GM12878 (cell line): ENCODE results near the gene NFATC2. TPM values are rescaled to one million over a fixed set of nuclear protein-coding genes. Genes with fewer than 3 reads are reported as not detected.

Experiments used
- ATAC-seq: fragments of 200-7000 bp; cut with Tn5 transposase; 3 replicates; pipeline ENCODE4 v1.9.1; 2020; ENCODE audit warnings: mild to moderate bottlenecking, moderate library complexity
- BruUV-seq: library from RNA; stranded (reverse); fragments of 400-500 nt; replicated peaks from 2 replicates; lab custom pipeline; 2021; lab: Mats Ljungman, UMichigan
- CTCF ChIA-PET: fragments of 300-600 bp; sonication (Branson Sonifier 250); formaldehyde crosslinking; extraction: SDS; loops from one replicate; lab custom pipeline; 2021; ENCODE audit warnings: inconsistent platforms; lab: Yijun Ruan, JAX
- POLR2A ChIA-PET: fragments of 350-600 bp; formaldehyde crosslinking; extraction: SDS; loops from one replicate; lab custom pipeline; 2021; ENCODE audit warnings: inconsistent platforms; lab: Charles Lee
- RAD21 ChIA-PET: fragments of 300-600 bp; sonication (Branson Sonifier 250); formaldehyde crosslinking; loops from one replicate; lab custom pipeline; 2023; ENCODE audit warnings: antibody characterized with exemption; ENCODE audit not compliant: unreplicated experiment; lab: Charles Lee
- SMC1A ChIA-PET: fragments of 300-600 bp; sonication (Branson Sonifier 250); formaldehyde crosslinking; loops from one replicate; lab custom pipeline; 2023; ENCODE audit not compliant: unreplicated experiment, uncharacterized antibody; lab: Charles Lee
- DNase-seq: peaks from one replicate; pipeline ENCODE4 v3.0.0-alpha.2; 2011; ENCODE audit warnings: low read depth, low spot score
- FAIRE-seq: peaks from 3 replicates; lab custom pipeline; 2011; peaks lifted over from hg19 to GRCh38; lab: Jason Lieb, UNC
- H2AFZ ChIP-seq: 2 replicates; pipeline ENCODE4 v1.6.0; 2011; ENCODE audit warnings: low read depth, low read length, control low read depth; ENCODE audit not compliant: control insufficient read depth
- H3K27ac ChIP-seq: 2 replicates; pipeline ENCODE4 v1.5.1; 2011; ENCODE audit warnings: control low read depth; ENCODE audit not compliant: control insufficient read depth, insufficient read depth
- H3K27me3 ChIP-seq, 2 experiments: replicated peaks in 1 of 2; 2 replicates each; pipeline versions ENCODE4 v1.6.0 to v1.6.1; 2011; ENCODE audit warnings: low read length in 1 of 2; ENCODE audit not compliant: control insufficient read depth in 2 of 2, insufficient read depth in 2 of 2
- H3K36me3 ChIP-seq, 2 experiments: 2 replicates each; pipeline ENCODE4 v1.5.1; 2011; ENCODE audit warnings: low read length in 1 of 2; ENCODE audit not compliant: control insufficient read depth in 2 of 2, insufficient read depth in 2 of 2
- H3K4me1 ChIP-seq: 2 replicates; pipeline ENCODE4 v1.6.1; 2011; ENCODE audit warnings: mild to moderate bottlenecking, low read length, moderate library complexity, mixed read lengths; ENCODE audit not compliant: control insufficient read depth, insufficient read depth
- H3K4me2 ChIP-seq: 2 replicates; pipeline ENCODE4 v1.6.0; 2011; ENCODE audit warnings: control low read depth; ENCODE audit not compliant: control insufficient read depth, insufficient read depth
- H3K4me3 ChIP-seq: fragments of 200-600 bp; sonication (generic); 2 replicates; pipeline ENCODE4 v1.5.1; 2016
- H3K79me2 ChIP-seq: 2 replicates; pipeline ENCODE4 v1.6.0; 2011; ENCODE audit warnings: low read length; ENCODE audit not compliant: control insufficient read depth, insufficient read depth
- H3K9ac ChIP-seq: 2 replicates; pipeline ENCODE4 v1.8.0; 2011; ENCODE audit warnings: low read length, control low read depth, mixed read lengths; ENCODE audit not compliant: control insufficient read depth, insufficient read depth
- H3K9me3 ChIP-seq: replicated peaks from 3 replicates; pipeline ENCODE4 v1.5.1; 2011; ENCODE audit warnings: mild to moderate bottlenecking, low read length; ENCODE audit not compliant: control insufficient read depth, insufficient read depth
- H4K20me1 ChIP-seq: 2 replicates; pipeline ENCODE4 v1.6.0; 2011; ENCODE audit not compliant: control insufficient read depth, insufficient read depth
- EGR1 ChIP-seq, 2 experiments: IDR thresholded peaks; 1 replicate in 1 of 2; 2 replicates in 1 of 2; pipeline ENCODE4 v1.6.1; 2011 to 2012; ENCODE audit warnings: low read depth in 2 of 2, low read length in 2 of 2, borderline replicate concordance in 1 of 2, mild to moderate bottlenecking in 1 of 2, moderate library complexity in 1 of 2
- IKZF1 ChIP-seq: fragments of 450-650 bp; conservative IDR thresholded peaks from 2 replicates; pipeline ENCODE4 v1.6.1; 2017; ENCODE audit warnings: antibody characterized with exemption, mild to moderate bottlenecking
- JUNB ChIP-seq: IDR thresholded peaks from 2 replicates; pipeline ENCODE4 v1.6.1; 2016; ENCODE audit warnings: antibody characterized with exemption, mild to moderate bottlenecking
- LARP7 ChIP-seq: fragments of 450-650 bp; IDR thresholded peaks from 2 replicates; pipeline ENCODE4 v1.6.1; 2017; ENCODE audit warnings: mild to moderate bottlenecking
- NR2F1 ChIP-seq: fragments of 450-650 bp; conservative IDR thresholded peaks from 2 replicates; pipeline ENCODE4 v1.6.1; 2017; ENCODE audit warnings: mild to moderate bottlenecking
- RBBP5 ChIP-seq: fragments of 200-600 bp; sonication (generic); conservative IDR thresholded peaks from 2 replicates; pipeline ENCODE4 v1.6.1; 2016
- WGBS: methylation state at CpG from one replicate; pipeline ENCODE4 v1.1.6; 2016; ENCODE audit warnings: low lambda C conversion rate; ENCODE audit not compliant: insufficient replicate concordance, insufficient coverage; ENCODE audit errors: missing lambda C conversion rate; 5-methylcytosine and 5-hydroxymethylcytosine counted together
- in situ Hi-C: fragments of 300-500 bp; cut with MboI; formaldehyde crosslinking; loops from 9 replicates; pipeline ENCODE4 v1.14.3; 2018; ENCODE audit warnings: mixed read lengths
- intact Hi-C: fragments of 100-400 bp; cut with micrococcal nuclease; formaldehyde crosslinking; loops from one replicate; pipeline ENCODE4 v1.14.2; 2022; ENCODE audit not compliant: unreplicated experiment
- polyA plus RNA-seq, 11 experiments: library from polyadenylated mRNA; depleted of rRNA in 4 of 11; unstranded in 6 of 11; stranded (reverse) in 5 of 11; fragments of >200 nt; fragmentation: Nextera tagmentation in 4 of 11; fragmentation: Illumina TruSeq in 1 of 11; extraction: Ambion mirVana in 4 of 11; extraction: Trizol in 1 of 11; gene quantifications; 1 replicate in 1 of 11; 2 replicates in 10 of 11; pipeline versions ENCODE4 v1.2.1 to v1.2.3, GENCODE V29; 2011 to 2016; ENCODE audit warnings: inconsistent platforms in 2 of 11, missing spikeins in 2 of 11, low read depth in 1 of 11
- total RNA-seq, 4 experiments: library from RNA; depleted of rRNA in 3 of 4; stranded (reverse); fragments of >200 nt in 3 of 4; fragmentation: Illumina TruSeq in 1 of 4; extraction: Trizol in 1 of 4; gene quantifications; 2 replicates each; pipeline versions ENCODE4 v1.2.1 to v1.2.3, GENCODE V29; 2013 to 2021
- TF ChIP-seq, protein P1 (sequence below): fragments of 150-350 bp; IDR thresholded peaks from 2 replicates; pipeline ENCODE4 v1.6.1; 2016; ENCODE audit warnings: low read depth, low read length

Gene NFATC2
- total and polyA plus RNA-seq, 10 of the 15 experiments (the other 5 are each of a cell fraction or from before 2014, with no cell fraction given) = 3.3 to 20.0 (median 7.3) TPM

GRCh38 chr20:51398083-51398482, 144.4 kb downstream of the NFATC2 start (continued):
- TF ChIP-seq, protein P1, sequence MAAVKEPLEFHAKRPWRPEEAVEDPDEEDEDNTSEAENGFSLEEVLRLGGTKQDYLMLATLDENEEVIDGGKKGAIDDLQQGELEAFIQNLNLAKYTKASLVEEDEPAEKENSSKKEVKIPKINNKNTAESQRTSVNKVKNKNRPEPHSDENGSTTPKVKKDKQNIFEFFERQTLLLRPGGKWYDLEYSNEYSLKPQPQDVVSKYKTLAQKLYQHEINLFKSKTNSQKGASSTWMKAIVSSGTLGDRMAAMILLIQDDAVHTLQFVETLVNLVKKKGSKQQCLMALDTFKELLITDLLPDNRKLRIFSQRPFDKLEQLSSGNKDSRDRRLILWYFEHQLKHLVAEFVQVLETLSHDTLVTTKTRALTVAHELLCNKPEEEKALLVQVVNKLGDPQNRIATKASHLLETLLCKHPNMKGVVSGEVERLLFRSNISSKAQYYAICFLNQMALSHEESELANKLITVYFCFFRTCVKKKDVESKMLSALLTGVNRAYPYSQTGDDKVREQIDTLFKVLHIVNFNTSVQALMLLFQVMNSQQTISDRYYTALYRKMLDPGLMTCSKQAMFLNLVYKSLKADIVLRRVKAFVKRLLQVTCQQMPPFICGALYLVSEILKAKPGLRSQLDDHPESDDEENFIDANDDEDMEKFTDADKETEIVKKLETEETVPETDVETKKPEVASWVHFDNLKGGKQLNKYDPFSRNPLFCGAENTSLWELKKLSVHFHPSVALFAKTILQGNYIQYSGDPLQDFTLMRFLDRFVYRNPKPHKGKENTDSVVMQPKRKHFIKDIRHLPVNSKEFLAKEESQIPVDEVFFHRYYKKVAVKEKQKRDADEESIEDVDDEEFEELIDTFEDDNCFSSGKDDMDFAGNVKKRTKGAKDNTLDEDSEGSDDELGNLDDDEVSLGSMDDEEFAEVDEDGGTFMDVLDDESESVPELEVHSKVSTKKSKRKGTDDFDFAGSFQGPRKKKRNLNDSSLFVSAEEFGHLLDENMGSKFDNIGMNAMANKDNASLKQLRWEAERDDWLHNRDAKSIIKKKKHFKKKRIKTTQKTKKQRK = no peak
- TF ChIP-seq, all 136 proteins: peak for 0

- TF ChIP-seq IKZF1 (no peak), RBBP5 (no peak), EGR1 (IDR thresholded peaks at IDR 0.05; ENCODE audit: borderline replicate concordance in 1 of 2, low read depth in 2 of 2, low read length in 2 of 2) (no peak), JUNB (no peak), LARP7 (no peak), NR2F1 (no peak)
- TF ChIP-seq, all 136 proteins: peak for 0
- H2AFZ ChIP-seq = no peak overlapping the region
- no peak overlapping the region for H3K4me3 ChIP-seq
- H3K4me1 ChIP-seq = peaks cover 47% of the 10 kb centered on the region
- H3K79me2 ChIP-seq = peaks cover 2% of the 10 kb centered on the region; the same call in 1 of the 2 replicates
- BruUV-seq = no TSS peak
- H3K9ac ChIP-seq = no peak overlapping the region
- no peaks in the 10 kb centered on the region for H4K20me1 ChIP-seq
- H3K27ac ChIP-seq = no peak overlapping the region
- ChIA-PET RAD21 (no interaction called here), CTCF (interaction anchor here (0.7 to 1.0 kb wide), 2 partner anchors 11 to 12 kb away, joined by 3 to 6 read pairs; no protein-coding TSS in a partner anchor), SMC1A (no interaction called here), POLR2A (no interaction called here)
- in situ Hi-C loops = no loop called here
- intact Hi-C loops = no loop called here
- H3K36me3 ChIP-seq = peaks cover 3 to 6% of the 10 kb centered on the region in 2 experiments; a peak in 2 of 4 replicates
- ATAC-seq = no peak
- H3K4me2 ChIP-seq = no peak overlapping the region
- 71% methylated on average over 6 of the region's 6 CpGs for WGBS
- no peak for FAIRE-seq
- no peaks in the 10 kb centered on the region for H3K9me3 ChIP-seq
- no peaks in the 10 kb centered on the region for H3K27me3 ChIP-seq
- DNase-seq = no peak
Measured at GRCh38 chr20:51397137-51397536, 145.4 kb downstream of the NFATC2 start.
